Mesothelial cell of epicardium (in vitro differentiated cells): Measurements from ENCODE around the gene TOM1. TPM values are rescaled to one million over a fixed set of nuclear protein-coding genes. Genes with fewer than 3 reads are reported as not detected.

ENCODE experiments used
- DNase-seq, 2 experiments: peaks; one replicate each; pipeline ENCODE4 v3.0.0; 2021; ENCODE audit warnings: low spot score in 2 of 2; ENCODE audit not compliant: unreplicated experiment in 2 of 2
- H3K27ac Mint-ChIP-seq: 2 replicates; pipeline ENCODE4 v1.8.0; 2021; ENCODE audit warnings: mixed read lengths
- H3K27me3 Mint-ChIP-seq: 2 replicates; pipeline ENCODE4 v1.8.0; 2021; ENCODE audit warnings: low read depth, mixed read lengths
- H3K36me3 Mint-ChIP-seq: 2 replicates; pipeline ENCODE4 v1.8.0; 2021; ENCODE audit warnings: mixed read lengths
- H3K4me1 Mint-ChIP-seq: 2 replicates; pipeline ENCODE4 v1.8.0; 2021; ENCODE audit warnings: mixed read lengths
- H3K4me3 Mint-ChIP-seq: 2 replicates; pipeline ENCODE4 v1.8.0; 2021; ENCODE audit warnings: mild to moderate bottlenecking, moderate library complexity, mixed read lengths
- H3K9me3 Mint-ChIP-seq: 2 replicates; pipeline ENCODE4 v1.8.0; 2021; ENCODE audit warnings: mixed read lengths
- total RNA-seq: library from RNA; stranded (reverse); gene quantifications from 3 replicates; pipeline ENCODE4 v1.2.1, GENCODE V29; 2021
- TF ChIP-seq, protein P1 (sequence below): fragments of 200-600 bp; sonication (generic); IDR thresholded peaks from one replicate; pipeline ENCODE4 v1.5.0; 2021; ENCODE audit warnings: antibody characterized with exemption; ENCODE audit not compliant: unreplicated experiment

TOM1 gene
- total RNA-seq, 1 donor from 2014 or later, result 41.4 TPM

- Mint-ChIP-seq H3K4me3 (no peak overlapping the region), H3K27me3 (no peaks in the 10 kb centered on the region), H3K9me3 (no peaks in the 10 kb centered on the region), H3K4me1 (no peaks in the 10 kb centered on the region), H3K27ac (no peak overlapping the region), H3K36me3 (peaks cover 31% of the 10 kb centered on the region)
- DNase-seq, result no peak
- TF ChIP-seq, protein P1, sequence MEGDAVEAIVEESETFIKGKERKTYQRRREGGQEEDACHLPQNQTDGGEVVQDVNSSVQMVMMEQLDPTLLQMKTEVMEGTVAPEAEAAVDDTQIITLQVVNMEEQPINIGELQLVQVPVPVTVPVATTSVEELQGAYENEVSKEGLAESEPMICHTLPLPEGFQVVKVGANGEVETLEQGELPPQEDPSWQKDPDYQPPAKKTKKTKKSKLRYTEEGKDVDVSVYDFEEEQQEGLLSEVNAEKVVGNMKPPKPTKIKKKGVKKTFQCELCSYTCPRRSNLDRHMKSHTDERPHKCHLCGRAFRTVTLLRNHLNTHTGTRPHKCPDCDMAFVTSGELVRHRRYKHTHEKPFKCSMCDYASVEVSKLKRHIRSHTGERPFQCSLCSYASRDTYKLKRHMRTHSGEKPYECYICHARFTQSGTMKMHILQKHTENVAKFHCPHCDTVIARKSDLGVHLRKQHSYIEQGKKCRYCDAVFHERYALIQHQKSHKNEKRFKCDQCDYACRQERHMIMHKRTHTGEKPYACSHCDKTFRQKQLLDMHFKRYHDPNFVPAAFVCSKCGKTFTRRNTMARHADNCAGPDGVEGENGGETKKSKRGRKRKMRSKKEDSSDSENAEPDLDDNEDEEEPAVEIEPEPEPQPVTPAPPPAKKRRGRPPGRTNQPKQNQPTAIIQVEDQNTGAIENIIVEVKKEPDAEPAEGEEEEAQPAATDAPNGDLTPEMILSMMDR, result no peak
These were observed 28.2 kb downstream of the TOM1 start for GRCh38 chr22:35327690-35328471.

GRCh38 chr22:35328472-35328885 lies 28.8 kb downstream of the TOM1 start:
- no peaks in the 10 kb centered on the region for H3K9me3 Mint-ChIP-seq
- DNase-seq, result no peak
- no peak overlapping the region for H3K4me3 Mint-ChIP-seq
- H3K36me3 Mint-ChIP-seq, result peaks cover 31% of the 10 kb centered on the region
- H3K27me3 Mint-ChIP-seq, result no peaks in the 10 kb centered on the region
- no peaks in the 10 kb centered on the region for H3K4me1 Mint-ChIP-seq
- TF ChIP-seq, protein P1, result no peak
- H3K27ac Mint-ChIP-seq, result no peak overlapping the region

DNA sequence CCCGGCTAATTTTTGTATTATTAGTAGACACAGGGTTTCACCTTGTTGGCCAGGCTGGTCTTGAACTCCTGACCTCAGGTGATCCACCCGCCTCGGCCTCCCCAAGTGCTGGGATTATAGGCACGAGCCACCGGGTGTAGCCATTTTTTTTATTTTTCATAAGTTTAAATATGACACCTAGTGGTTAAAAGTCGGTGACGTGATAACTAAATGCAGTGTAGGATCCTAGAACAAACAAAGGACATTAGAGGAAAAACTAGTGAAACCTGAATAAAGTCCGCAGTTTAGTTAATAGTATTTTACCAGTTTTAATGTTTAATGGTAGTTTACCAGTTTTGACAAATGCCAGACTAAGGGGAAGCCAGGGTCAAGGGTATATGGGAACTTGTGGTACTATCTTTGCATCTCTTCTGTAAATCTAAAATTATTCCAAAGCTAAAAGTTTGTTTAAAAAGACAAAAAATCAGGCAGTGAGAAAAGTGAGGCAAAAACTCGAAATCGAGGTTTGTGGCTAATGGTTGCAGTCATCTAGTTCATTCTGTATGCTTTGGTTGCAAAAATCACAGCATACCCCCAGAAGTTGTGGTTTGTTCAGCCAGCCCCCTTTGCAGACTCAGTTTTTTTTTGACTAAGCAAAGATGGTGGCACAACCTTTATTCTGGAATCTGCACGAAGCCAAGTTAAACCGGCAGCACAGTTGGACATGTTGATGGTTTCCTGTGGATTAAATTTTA lies 29.6 kb downstream of the TOM1 start:
- no peak overlapping the region for H3K27ac Mint-ChIP-seq
- TF ChIP-seq, protein P1, result no peak
- H3K4me1 Mint-ChIP-seq, result no peaks in the 10 kb centered on the region
- H3K4me3 Mint-ChIP-seq, result no peak overlapping the region
- no peak for DNase-seq
- no peaks in the 10 kb centered on the region for H3K27me3 Mint-ChIP-seq
- no peaks in the 10 kb centered on the region for H3K9me3 Mint-ChIP-seq
- H3K36me3 Mint-ChIP-seq, result peaks cover 26% of the 10 kb centered on the region

GRCh38 chr22:35330258-35330861 lies 30.7 kb downstream of the TOM1 start:
- H3K4me1 Mint-ChIP-seq, result no peaks in the 10 kb centered on the region
- H3K27ac Mint-ChIP-seq, result peak overlapping the region; percentile 34
- no peaks in the 10 kb centered on the region for H3K9me3 Mint-ChIP-seq
- no peaks in the 10 kb centered on the region for H3K27me3 Mint-ChIP-seq
- TF ChIP-seq, protein P1, result no peak
- peaks cover 23% of the 10 kb centered on the region for H3K36me3 Mint-ChIP-seq
- DNase-seq, result no peak
- H3K4me3 Mint-ChIP-seq, result no peak overlapping the region

DNA sequence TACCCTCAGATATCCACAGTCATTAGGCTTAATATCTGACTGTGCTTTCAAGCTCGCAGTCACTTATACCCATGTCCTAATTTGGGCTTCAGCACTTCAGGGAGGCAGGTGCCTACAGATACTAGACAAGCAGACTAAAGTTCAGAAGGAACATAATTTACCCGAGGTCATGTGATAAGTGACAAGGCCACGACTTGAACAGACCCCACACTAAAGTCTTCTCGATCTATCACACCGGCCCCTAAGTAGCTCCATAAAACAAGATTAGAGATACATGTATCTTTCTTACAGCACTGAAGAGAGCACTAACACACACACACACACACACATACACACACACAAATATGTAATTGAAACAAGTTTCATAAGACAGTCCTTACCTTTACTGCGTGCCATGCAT lies 32.6 kb downstream of the TOM1 start:
- H3K4me1 Mint-ChIP-seq, result no peaks in the 10 kb centered on the region
- H3K4me3 Mint-ChIP-seq, result no peak overlapping the region
- TF ChIP-seq, protein P1, result no peak
- H3K36me3 Mint-ChIP-seq, result peaks cover 24% of the 10 kb centered on the region
- H3K27me3 Mint-ChIP-seq, result no peaks in the 10 kb centered on the region
- no peak overlapping the region for H3K27ac Mint-ChIP-seq
- H3K9me3 Mint-ChIP-seq, result no peaks in the 10 kb centered on the region
- DNase-seq, result no peak
